ENCODE measurements around the gene HES2. TPM values are rescaled to one million over a fixed set of nuclear protein-coding genes. Genes with fewer than 3 reads are reported as not detected.

The HES2 gene
- total RNA-seq, 2 experiments from 2014 or later: 0.34 TPM; not detected in 1

- H3K4me3 Mint-ChIP-seq: peak within 1 kb of the TSS; percentile 89
- H3K36me3 Mint-ChIP-seq: peaks cover 1% of the 10 kb centered on the region
- H3K27me3 Mint-ChIP-seq: no peaks in the 10 kb centered on the region
- H3K9me3 Mint-ChIP-seq: no peaks in the 10 kb centered on the region
- peak; percentile 94 for DNase-seq
- peak within 1 kb of the TSS; percentile 96 for H3K27ac Mint-ChIP-seq
- peaks cover 23% of the 10 kb centered on the region for H3K4me1 Mint-ChIP-seq
- ATAC-seq (ENCODE audit: low read depth): peak; percentile 87
- POLR2A ChIA-PET: interaction anchor here (0.7 to 4.8 kb wide), 12 partner anchors 9 to 349 kb away, joined by 3 to 60 read pairs (median 4); partner anchors contain the start of gene ICMT
These were observed 26.1 kb downstream of the HES2 start, which contains the start of gene ACOT7 for GRCh38 chr1:6393400-6394187. Gene ACOT7 (minus strand): TSS chr1:6393767. CDS start chr1:6393399, 368 bp downstream.

GRCh38 chr1:6392809-6393399 lies 26.8 kb downstream of the HES2 start:
- Mint-ChIP-seq H3K4me1 (peaks cover 23% of the 10 kb centered on the region), H3K27me3 (no peaks in the 10 kb centered on the region), H3K4me3 (peak overlapping the region; percentile 89), H3K36me3 (peaks cover 1% of the 10 kb centered on the region), H3K27ac (peak overlapping the region; percentile 89), H3K9me3 (no peaks in the 10 kb centered on the region)
- POLR2A ChIA-PET: interaction anchor here (0.9 to 4.8 kb wide), 8 partner anchors 8 to 157 kb away, joined by 3 to 60 read pairs (median 6); partner anchors contain the start of gene ICMT
- ATAC-seq (ENCODE audit: low read depth) (no peak), DNase-seq (no peak)

GRCh38 chr1:6391951-6392808 lies 27.5 kb downstream of the HES2 start:
- H3K4me3 Mint-ChIP-seq: peak overlapping the region; percentile 89
- POLR2A ChIA-PET: interaction anchor here (0.9 to 4.8 kb wide), 5 partner anchors 13 to 98 kb away, joined by 3 to 60 read pairs (median 8); no protein-coding TSS in a partner anchor
- ATAC-seq (ENCODE audit: low read depth): no peak

GRCh38 chr1:6389971-6390370 lies 29.7 kb downstream of the HES2 start:
- Mint-ChIP-seq H3K4me3 (no peak overlapping the region), H3K27ac (no peak overlapping the region), H3K36me3 (peaks cover 5% of the 10 kb centered on the region), H3K9me3 (no peaks in the 10 kb centered on the region), H3K27me3 (no peaks in the 10 kb centered on the region), H3K4me1 (peaks cover 18% of the 10 kb centered on the region)
- no peak for ATAC-seq (ENCODE audit: low read depth)
- no peak for DNase-seq
- POLR2A ChIA-PET: no interaction called here

More at GRCh38 chr1:6391951-6392808, 27.5 kb downstream of the HES2 start:
- Mint-ChIP-seq H3K27ac (peak overlapping the region; percentile 75), H3K27me3 (no peaks in the 10 kb centered on the region), H3K4me1 (peaks cover 23% of the 10 kb centered on the region), H3K9me3 (no peaks in the 10 kb centered on the region), H3K36me3 (peaks cover 1% of the 10 kb centered on the region)
- no peak for DNase-seq

GRCh38 chr1:6386371-6386949 lies 33.3 kb downstream of the HES2 start:
- POLR2A ChIA-PET: interaction anchor here (0.5 kb wide), 1 partner anchor 307 kb away, joined by 3 read pairs; no protein-coding TSS in a partner anchor

GRCh38 chr1:6385488-6386191 lies 34.1 kb downstream of the HES2 start:
- no peak overlapping the region for H3K4me3 Mint-ChIP-seq
- peaks cover 13% of the 10 kb centered on the region for H3K36me3 Mint-ChIP-seq
- ATAC-seq (ENCODE audit: low read depth) (no peak), DNase-seq (no peak)
- POLR2A ChIA-PET: interaction anchor here (0.5 to 1.4 kb wide), 2 partner anchors 8 to 308 kb away, joined by 3 to 7 read pairs; partner anchors contain the start of gene ACOT7
- H3K27ac Mint-ChIP-seq: no peak overlapping the region
- peaks cover 1% of the 10 kb centered on the region for H3K4me1 Mint-ChIP-seq
- H3K27me3 Mint-ChIP-seq: no peaks in the 10 kb centered on the region
- H3K9me3 Mint-ChIP-seq: peaks cover 2% of the 10 kb centered on the region

More at GRCh38 chr1:6386371-6386949, 33.3 kb downstream of the HES2 start:
- ATAC-seq (ENCODE audit: low read depth) (no peak), DNase-seq (no peak)
- Mint-ChIP-seq H3K27ac (peak overlapping the region; percentile 7), H3K27me3 (no peaks in the 10 kb centered on the region), H3K9me3 (peaks cover 2% of the 10 kb centered on the region), H3K4me3 (no peak overlapping the region), H3K36me3 (peaks cover 13% of the 10 kb centered on the region), H3K4me1 (peaks cover 1% of the 10 kb centered on the region)

- peaks cover 2% of the 10 kb centered on the region for H3K9me3 Mint-ChIP-seq
- POLR2A ChIA-PET: interaction anchor here (0.6 to 1.4 kb wide), 2 partner anchors 9 to 20 kb away, joined by 3 to 7 read pairs; partner anchors contain the start of gene ACOT7
- DNase-seq: no peak
- H3K36me3 Mint-ChIP-seq: peaks cover 14% of the 10 kb centered on the region
- H3K4me1 Mint-ChIP-seq: peaks cover 2% of the 10 kb centered on the region
- no peak overlapping the region for H3K27ac Mint-ChIP-seq
- no peaks in the 10 kb centered on the region for H3K27me3 Mint-ChIP-seq
- ATAC-seq (ENCODE audit: low read depth): no peak
- H3K4me3 Mint-ChIP-seq: no peak overlapping the region
These were observed 34.8 kb downstream of the HES2 start for GRCh38 chr1:6384962-6385361.

- Mint-ChIP-seq H3K36me3 (peaks cover 17% of the 10 kb centered on the region), H3K27me3 (no peaks in the 10 kb centered on the region), H3K27ac (no peak overlapping the region), H3K4me1 (peaks cover 1% of the 10 kb centered on the region), H3K9me3 (peaks cover 2% of the 10 kb centered on the region), H3K4me3 (no peak overlapping the region)
- DNase-seq: no peak
- no peak for ATAC-seq (ENCODE audit: low read depth)
- POLR2A ChIA-PET: interaction anchor here (1.4 kb wide), 1 partner anchor 10 kb away, joined by 7 read pairs; the partner anchor contains the start of gene ACOT7
These were observed 35.6 kb downstream of the HES2 start for GRCh38 chr1:6384135-6384534.

GRCh38 chr1:6380037-6380436 lies 39.7 kb downstream of the HES2 start:
- Mint-ChIP-seq H3K9me3 (peaks cover 2% of the 10 kb centered on the region), H3K4me3 (no peak overlapping the region), H3K36me3 (peaks cover 12% of the 10 kb centered on the region), H3K27me3 (no peaks in the 10 kb centered on the region), H3K4me1 (peaks cover 1% of the 10 kb centered on the region), H3K27ac (no peak overlapping the region)
- ATAC-seq (ENCODE audit: low read depth) (no peak), DNase-seq (no peak)
- POLR2A ChIA-PET: interaction anchor here (1.3 kb wide), 1 partner anchor 12 kb away, joined by 3 read pairs; no protein-coding TSS in a partner anchor

- ATAC-seq (ENCODE audit: low read depth) (no peak), DNase-seq (no peak)
- Mint-ChIP-seq H3K27ac (no peak overlapping the region), H3K4me3 (no peak overlapping the region), H3K4me1 (peaks cover 1% of the 10 kb centered on the region), H3K9me3 (no peaks in the 10 kb centered on the region), H3K27me3 (no peaks in the 10 kb centered on the region), H3K36me3 (peaks cover 4% of the 10 kb centered on the region)
- POLR2A ChIA-PET: interaction anchor here (1.3 kb wide), 1 partner anchor 19 kb away, joined by 3 read pairs; no protein-coding TSS in a partner anchor
These were observed 41.5 kb downstream of the HES2 start for GRCh38 chr1:6378096-6378746.

GRCh38 chr1:6373961-6374720 lies 45.6 kb downstream of the HES2 start:
- peaks cover 4% of the 10 kb centered on the region for H3K4me1 Mint-ChIP-seq
- H3K9me3 Mint-ChIP-seq: no peaks in the 10 kb centered on the region
- no peak overlapping the region for H3K4me3 Mint-ChIP-seq
- DNase-seq: no peak
- H3K27ac Mint-ChIP-seq: no peak overlapping the region
- no peaks in the 10 kb centered on the region for H3K27me3 Mint-ChIP-seq
- H3K36me3 Mint-ChIP-seq: peaks cover 8% of the 10 kb centered on the region
- ATAC-seq (ENCODE audit: low read depth): no peak
- POLR2A ChIA-PET: no interaction called here

Measured in activated naive CD8-positive, alpha-beta T cell treated with anti-CD3 and anti-CD28 coated beads, Interleukin-2, amount 10 ng/mL, durations not matched to agents 7 days and 5 days (primary cell).